ENCODE data around the gene ZIC3. TPM values are rescaled to one million over a fixed set of nuclear protein-coding genes. Genes with fewer than 3 reads are reported as not detected.
A peak's percentile ranks its signal among the peaks of the same experiment; 100 is the strongest.
"Not testable (repeated sequence)": the region's sequence is repeated elsewhere in the genome, so short reads cannot be mapped to it uniquely, and the experiment has no call there.

ZIC3 gene
- total RNA-seq, 4 donors from 2014 or later: not detected

- no peak overlapping the region for H3K4me3 ChIP-seq
- no peak for DNase-seq (ENCODE audit: extremely low spot score)
- peaks cover 6 to 18% (median 13%) of the 10 kb centered on the region in 4 donors for H3K4me1 ChIP-seq
- WGBS: 35% methylated on average over 13 of the region's 14 CpGs
- H3K9me3 ChIP-seq: peaks cover 0 to 6% (median 0%) of the 10 kb centered on the region in 4 donors
- intact Hi-C loops (cut with DNase I): no loop called here
- H3K27ac ChIP-seq (replicated peaks in 1 of 4): no peak overlapping the region
- H3K27me3 ChIP-seq: peaks cover 0 to 78% (median 24%) of the 10 kb centered on the region in 4 donors
- no peaks in the 10 kb centered on the region for H3K36me3 ChIP-seq
- TF ChIP-seq EP300 (IDR thresholded peaks at IDR 0.05): no peak
- no peak for TF ChIP-seq POLR2AphosphoS5 (IDR thresholded peaks at IDR 0.05)
- no peak for TF ChIP-seq POLR2A (IDR thresholded peaks at IDR 0.05; ENCODE audit: low read depth)
- no peak for TF ChIP-seq CTCF (IDR thresholded peaks at IDR 0.05)
Measured at GRCh38 chrX:137548261-137548660, 17.7 kb upstream of the ZIC3 start.

- TF ChIP-seq POLR2AphosphoS5 (IDR thresholded peaks at IDR 0.05) (no peak), CTCF (IDR thresholded peaks at IDR 0.05) (no peak), POLR2A (IDR thresholded peaks at IDR 0.05; ENCODE audit: low read depth) (no peak), EP300 (IDR thresholded peaks at IDR 0.05) (no peak)
- DNase-seq (ENCODE audit: extremely low spot score): no peak
- peaks cover 0 to 6% (median 0%) of the 10 kb centered on the region in 4 donors for H3K9me3 ChIP-seq
- 20% methylated on average over 17 of the region's 24 CpGs for WGBS
- no peak overlapping the region for H3K27ac ChIP-seq (replicated peaks in 1 of 4)
- intact Hi-C loops (cut with DNase I): no loop called here
- H3K4me3 ChIP-seq: no peak overlapping the region
- H3K27me3 ChIP-seq: peaks cover 0 to 78% (median 24%) of the 10 kb centered on the region in 4 donors
- H3K36me3 ChIP-seq: no peaks in the 10 kb centered on the region
- peaks cover 6 to 18% (median 13%) of the 10 kb centered on the region in 4 donors for H3K4me1 ChIP-seq
Measured at GRCh38 chrX:137549073-137549472, 16.9 kb upstream of the ZIC3 start.

GRCh38 chrX:137549851-137550664 lies 15.9 kb upstream of the ZIC3 start:
- 28% methylated on average over 46 of the region's 58 CpGs for WGBS
- DNase-seq (ENCODE audit: extremely low spot score): no peak
- intact Hi-C loops (cut with DNase I): no loop called here
- H3K9me3 ChIP-seq: peaks cover 0 to 6% (median 0%) of the 10 kb centered on the region in 4 donors
- H3K27ac ChIP-seq (replicated peaks in 1 of 4): no peak overlapping the region
- H3K36me3 ChIP-seq: no peaks in the 10 kb centered on the region
- TF ChIP-seq POLR2AphosphoS5 (IDR thresholded peaks at IDR 0.05): no peak
- TF ChIP-seq POLR2A (IDR thresholded peaks at IDR 0.05; ENCODE audit: low read depth): no peak
- no peak for TF ChIP-seq EP300 (IDR thresholded peaks at IDR 0.05)
- TF ChIP-seq CTCF (IDR thresholded peaks at IDR 0.05): no peak
- H3K27me3 ChIP-seq: peaks cover 0 to 70% (median 24%) of the 10 kb centered on the region in 4 donors
- H3K4me3 ChIP-seq: peak overlapping the region in 3 of 4 donors; percentile 25 to 34 (median 34)
- peaks cover 6 to 18% (median 13%) of the 10 kb centered on the region in 4 donors for H3K4me1 ChIP-seq

GRCh38 chrX:137550665-137551261 lies 15.2 kb upstream of the ZIC3 start:
- DNase-seq (ENCODE audit: extremely low spot score): no peak
- 27% methylated on average over 33 of the region's 41 CpGs for WGBS
- no peak for TF ChIP-seq POLR2A (IDR thresholded peaks at IDR 0.05; ENCODE audit: low read depth)
- TF ChIP-seq CTCF (IDR thresholded peaks at IDR 0.05): no peak
- no peak for TF ChIP-seq POLR2AphosphoS5 (IDR thresholded peaks at IDR 0.05)
- TF ChIP-seq EP300 (IDR thresholded peaks at IDR 0.05): no peak
- H3K4me1 ChIP-seq: peaks cover 6 to 18% (median 13%) of the 10 kb centered on the region in 4 donors
- no peaks in the 10 kb centered on the region for H3K36me3 ChIP-seq
- H3K27me3 ChIP-seq: peaks cover 0 to 63% (median 24%) of the 10 kb centered on the region in 4 donors
- H3K27ac ChIP-seq (replicated peaks in 1 of 4): no peak overlapping the region
- H3K9me3 ChIP-seq: peaks cover 0 to 6% (median 0%) of the 10 kb centered on the region in 4 donors
- peak overlapping the region in 3 of 4 donors; percentile 25 to 34 (median 34) for H3K4me3 ChIP-seq
- intact Hi-C loops (cut with DNase I): no loop called here

GRCh38 chrX:137552098-137552497 lies 13.8 kb upstream of the ZIC3 start:
- H3K9me3 ChIP-seq; DNase-seq (ENCODE audit: extremely low spot score); H3K27ac ChIP-seq (replicated peaks in 1 of 4); H3K4me3 ChIP-seq; intact Hi-C loops (cut with DNase I); H3K36me3 ChIP-seq: not testable (repeated sequence)
- 86% methylated on average over 4 of the region's 4 CpGs for WGBS
- H3K27me3 ChIP-seq: peaks cover 0 to 49% (median 26%) of the 10 kb centered on the region in 4 donors
- peaks cover 6 to 18% (median 13%) of the 10 kb centered on the region in 4 donors for H3K4me1 ChIP-seq

All from esophagus muscularis mucosa (tissue), 4 donors.